Neural progenitor cell (in vitro differentiated cells): ENCODE data around the gene SETD2.

Experiments used
- CTCF ChIP-seq: fragments of 200-600 bp; sonication (generic); IDR thresholded peaks from 2 replicates; pipeline ENCODE4 v1.5.1; 2017; ENCODE audit warnings: antibody characterized with exemption, mild to moderate bottlenecking
- EZH2 ChIP-seq: fragments of 200-600 bp; sonication (generic); IDR thresholded peaks from 2 replicates; pipeline ENCODE4 v1.6.1; 2017; ENCODE audit warnings: antibody characterized with exemption, mild to moderate bottlenecking, moderate library complexity
- EZH2phosphoT487 ChIP-seq: fragments of 200-600 bp; sonication (generic); IDR thresholded peaks from 2 replicates; pipeline ENCODE4 v1.6.1; 2017; ENCODE audit warnings: antibody characterized with exemption

DNA sequence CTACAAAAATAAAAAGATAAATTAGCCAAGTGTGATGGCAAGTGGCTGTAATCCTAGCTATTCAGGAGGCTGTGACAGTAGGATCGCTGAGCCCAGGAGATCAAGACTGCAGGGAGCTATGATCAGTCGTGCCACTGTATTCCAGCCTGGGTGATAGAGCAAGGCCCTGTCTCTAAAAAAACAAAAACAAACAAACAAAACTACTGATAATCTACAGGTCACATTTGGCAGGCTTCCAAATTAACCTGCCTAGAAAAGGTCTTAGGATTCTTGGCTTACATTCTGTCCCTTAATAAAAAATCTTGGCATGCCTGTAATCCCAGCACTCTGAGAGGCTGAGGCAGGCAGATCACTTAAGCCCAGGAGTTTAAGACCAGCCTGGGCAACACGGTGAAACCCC is 33.4 kb upstream of the SETD2 start:
- TF ChIP-seq CTCF (no peak), EZH2 (no peak), EZH2phosphoT487 (no peak)
